ENCODE data around the gene OSBPL2. TPM values are rescaled to one million over a fixed set of nuclear protein-coding genes. Genes with fewer than 3 reads are reported as not detected.

The OSBPL2 gene
- total RNA-seq, 2 experiments from 2014 or later, result 17.2 to 40.0 TPM

DNA sequence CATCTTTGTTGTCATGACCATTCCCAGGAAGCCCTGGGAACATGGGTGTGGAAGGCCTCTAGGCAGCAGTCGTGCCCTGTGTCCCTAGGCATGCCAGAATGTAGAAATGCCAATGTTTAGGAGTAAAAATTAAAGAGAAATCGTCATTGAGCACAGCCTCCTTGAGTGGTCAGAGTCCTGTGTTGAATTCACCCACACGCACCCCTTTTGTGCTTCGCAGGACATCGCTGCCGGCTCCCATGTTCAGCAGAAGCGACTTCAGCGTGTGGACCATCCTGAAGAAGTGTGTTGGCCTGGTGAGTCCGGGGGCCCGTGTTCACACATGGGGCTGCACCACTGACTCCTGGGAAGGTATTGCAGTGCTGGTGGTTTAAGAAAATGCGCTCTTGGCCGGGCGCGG lies 25.1 kb downstream of the OSBPL2 start:
- Histone ChIP-seq H3K79me2 (ENCODE audit: insufficient read depth, low read depth, low read length) (no peaks in the 10 kb centered on the region), H3K27ac (ENCODE audit: low read depth, low read length, poor library complexity, severe bottlenecking) (no peak overlapping the region), H3K9me3 (ENCODE audit: low read length) (no peaks in the 10 kb centered on the region), H3K36me3 (ENCODE audit: insufficient read depth, low read length) (peaks cover 26% of the 10 kb centered on the region), H3K4me3 (ENCODE audit: low read depth, low read length, poor library complexity, severe bottlenecking) (no peak overlapping the region), H2AFZ (ENCODE audit: low read length) (no peak overlapping the region), H4K20me1 (ENCODE audit: insufficient read depth, low read length) (no peaks in the 10 kb centered on the region), H3K9me2 (ENCODE audit: insufficient read depth, low read length) (no peaks in the 10 kb centered on the region), H3K4me1 (ENCODE audit: insufficient read depth, low read length, poor library complexity, severe bottlenecking) (no peaks in the 10 kb centered on the region), H3K4me2 (ENCODE audit: low read length) (no peak overlapping the region)
- no peak for DNase-seq (ENCODE audit: low spot score)
- intact Hi-C loops (cut with micrococcal nuclease; ENCODE audit: unreplicated experiment), result no loop called here
- ChIA-PET CTCF (ENCODE audit: unreplicated experiment) (no interaction called here), POLR2A (no interaction called here)
- no TSS peak for BruUV-seq (replicated peaks)
- no peak for TF ChIP-seq EZH2phosphoT487 (IDR thresholded peaks at IDR 0.05; ENCODE audit: borderline replicate concordance, low read depth, low read length)
- TF ChIP-seq, protein P1, sequence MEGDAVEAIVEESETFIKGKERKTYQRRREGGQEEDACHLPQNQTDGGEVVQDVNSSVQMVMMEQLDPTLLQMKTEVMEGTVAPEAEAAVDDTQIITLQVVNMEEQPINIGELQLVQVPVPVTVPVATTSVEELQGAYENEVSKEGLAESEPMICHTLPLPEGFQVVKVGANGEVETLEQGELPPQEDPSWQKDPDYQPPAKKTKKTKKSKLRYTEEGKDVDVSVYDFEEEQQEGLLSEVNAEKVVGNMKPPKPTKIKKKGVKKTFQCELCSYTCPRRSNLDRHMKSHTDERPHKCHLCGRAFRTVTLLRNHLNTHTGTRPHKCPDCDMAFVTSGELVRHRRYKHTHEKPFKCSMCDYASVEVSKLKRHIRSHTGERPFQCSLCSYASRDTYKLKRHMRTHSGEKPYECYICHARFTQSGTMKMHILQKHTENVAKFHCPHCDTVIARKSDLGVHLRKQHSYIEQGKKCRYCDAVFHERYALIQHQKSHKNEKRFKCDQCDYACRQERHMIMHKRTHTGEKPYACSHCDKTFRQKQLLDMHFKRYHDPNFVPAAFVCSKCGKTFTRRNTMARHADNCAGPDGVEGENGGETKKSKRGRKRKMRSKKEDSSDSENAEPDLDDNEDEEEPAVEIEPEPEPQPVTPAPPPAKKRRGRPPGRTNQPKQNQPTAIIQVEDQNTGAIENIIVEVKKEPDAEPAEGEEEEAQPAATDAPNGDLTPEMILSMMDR (conservative IDR thresholded peaks at IDR 0.05; ENCODE audit: low read length), result no peak

DNA sequence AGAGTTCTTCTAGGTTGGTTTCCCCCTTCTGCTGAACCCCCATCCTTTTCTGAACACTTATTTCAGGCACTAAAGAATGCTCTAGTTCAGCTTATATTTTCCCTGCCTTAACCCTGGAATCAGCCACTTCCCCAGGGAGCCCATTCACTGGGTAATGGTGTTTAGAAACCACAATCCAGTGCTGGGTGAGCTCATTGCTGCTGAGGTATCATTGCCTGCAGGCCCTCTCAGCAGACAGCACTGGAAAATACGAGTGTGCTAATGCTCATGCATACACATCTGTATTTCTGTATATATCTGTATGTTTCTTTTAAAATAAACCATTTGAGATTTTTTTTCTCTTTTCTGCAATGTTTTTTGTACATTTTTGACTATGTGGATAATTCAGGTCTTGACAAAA lies 27.0 kb downstream of the OSBPL2 start:
- intact Hi-C loops (cut with micrococcal nuclease; ENCODE audit: unreplicated experiment), result no loop called here
- H3K27ac ChIP-seq (ENCODE audit: low read depth, low read length, poor library complexity, severe bottlenecking), result no peak overlapping the region
- H3K79me2 ChIP-seq (ENCODE audit: insufficient read depth, low read depth, low read length), result no peaks in the 10 kb centered on the region
- no peak overlapping the region for H2AFZ ChIP-seq (ENCODE audit: low read length)
- BruUV-seq (replicated peaks), result no TSS peak
- H4K20me1 ChIP-seq (ENCODE audit: insufficient read depth, low read length), result no peaks in the 10 kb centered on the region
- no peaks in the 10 kb centered on the region for H3K4me1 ChIP-seq (ENCODE audit: insufficient read depth, low read length, poor library complexity, severe bottlenecking)
- ChIA-PET POLR2A (interaction anchor here (0.7 kb wide), 1 partner anchor 338 kb away, joined by 3 read pairs; no protein-coding TSS in a partner anchor), CTCF (ENCODE audit: unreplicated experiment) (no interaction called here)
- H3K9me3 ChIP-seq (ENCODE audit: low read length), result no peaks in the 10 kb centered on the region
- no peak overlapping the region for H3K4me2 ChIP-seq (ENCODE audit: low read length)
- no peak for DNase-seq (ENCODE audit: low spot score)
- peaks cover 26% of the 10 kb centered on the region for H3K36me3 ChIP-seq (ENCODE audit: insufficient read depth, low read length)
- no peaks in the 10 kb centered on the region for H3K9me2 ChIP-seq (ENCODE audit: insufficient read depth, low read length)
- no peak overlapping the region for H3K4me3 ChIP-seq (ENCODE audit: low read depth, low read length, poor library complexity, severe bottlenecking)
- TF ChIP-seq, protein P1 (conservative IDR thresholded peaks at IDR 0.05; ENCODE audit: low read length), result no peak
- TF ChIP-seq EZH2phosphoT487 (IDR thresholded peaks at IDR 0.05; ENCODE audit: borderline replicate concordance, low read depth, low read length), result no peak

DNA sequence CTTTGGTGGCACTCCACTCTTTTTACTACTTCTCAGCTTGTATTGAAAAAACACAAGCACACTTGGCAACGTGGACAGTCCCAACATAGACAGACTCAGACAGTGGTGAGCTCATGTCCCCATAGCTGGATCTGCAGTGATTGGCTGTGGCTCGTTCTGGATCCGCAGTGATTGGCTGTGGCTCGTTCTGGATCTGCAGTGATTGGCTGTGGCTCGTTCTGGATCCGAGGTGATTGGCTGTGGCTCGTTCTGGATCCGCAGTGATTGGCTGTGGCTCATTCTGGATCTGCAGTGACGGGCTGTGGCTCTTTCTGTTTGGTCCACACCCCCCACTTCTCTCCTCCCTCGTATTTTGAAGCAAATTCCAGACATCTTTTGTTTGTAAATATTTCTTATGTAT lies 28.0 kb downstream of the OSBPL2 start:
- DNase-seq (ENCODE audit: low spot score), result peak; percentile 37
- no TSS peak for BruUV-seq (replicated peaks)
- Histone ChIP-seq H4K20me1 (ENCODE audit: insufficient read depth, low read length) (no peaks in the 10 kb centered on the region), H3K36me3 (ENCODE audit: insufficient read depth, low read length) (peaks cover 23% of the 10 kb centered on the region), H3K4me1 (ENCODE audit: insufficient read depth, low read length, poor library complexity, severe bottlenecking) (no peaks in the 10 kb centered on the region), H3K79me2 (ENCODE audit: insufficient read depth, low read depth, low read length) (no peaks in the 10 kb centered on the region), H3K9me3 (ENCODE audit: low read length) (no peaks in the 10 kb centered on the region), H3K4me3 (ENCODE audit: low read depth, low read length, poor library complexity, severe bottlenecking) (no peak overlapping the region), H3K4me2 (ENCODE audit: low read length) (no peak overlapping the region), H3K27ac (ENCODE audit: low read depth, low read length, poor library complexity, severe bottlenecking) (no peak overlapping the region), H2AFZ (ENCODE audit: low read length) (no peak overlapping the region), H3K9me2 (ENCODE audit: insufficient read depth, low read length) (no peaks in the 10 kb centered on the region)
- intact Hi-C loops (cut with micrococcal nuclease; ENCODE audit: unreplicated experiment), result no loop called here
- TF ChIP-seq EZH2phosphoT487 (IDR thresholded peaks at IDR 0.05; ENCODE audit: borderline replicate concordance, low read depth, low read length), result no peak
- TF ChIP-seq, protein P1 (conservative IDR thresholded peaks at IDR 0.05; ENCODE audit: low read length), result no peak
- POLR2A ChIA-PET, result no interaction called here
- CTCF ChIA-PET (ENCODE audit: unreplicated experiment), result no interaction called here

All from OCI-LY7 (cell line).